GM12878 (cell line): ENCODE data around the gene ITGA11. TPM values are rescaled to one million over a fixed set of nuclear protein-coding genes. Genes with fewer than 3 reads are reported as not detected.

Experiments used
- ATAC-seq: fragments of 200-7000 bp; cut with Tn5 transposase; 3 replicates; pipeline ENCODE4 v1.9.1; 2020; ENCODE audit warnings: mild to moderate bottlenecking, moderate library complexity
- BruUV-seq: library from RNA; stranded (reverse); fragments of 400-500 nt; replicated peaks from 2 replicates; lab custom pipeline; 2021; lab: Mats Ljungman, UMichigan
- CTCF ChIA-PET: fragments of 300-600 bp; sonication (Branson Sonifier 250); formaldehyde crosslinking; extraction: SDS; loops from one replicate; lab custom pipeline; 2021; ENCODE audit warnings: inconsistent platforms; lab: Yijun Ruan, JAX
- POLR2A ChIA-PET: fragments of 350-600 bp; formaldehyde crosslinking; extraction: SDS; loops from one replicate; lab custom pipeline; 2021; ENCODE audit warnings: inconsistent platforms; lab: Charles Lee
- RAD21 ChIA-PET: fragments of 300-600 bp; sonication (Branson Sonifier 250); formaldehyde crosslinking; loops from one replicate; lab custom pipeline; 2023; ENCODE audit warnings: antibody characterized with exemption; ENCODE audit not compliant: unreplicated experiment; lab: Charles Lee
- SMC1A ChIA-PET: fragments of 300-600 bp; sonication (Branson Sonifier 250); formaldehyde crosslinking; loops from one replicate; lab custom pipeline; 2023; ENCODE audit not compliant: unreplicated experiment, uncharacterized antibody; lab: Charles Lee
- DNase-seq: peaks from one replicate; pipeline ENCODE4 v3.0.0-alpha.2; 2011; ENCODE audit warnings: low read depth, low spot score
- FAIRE-seq: peaks from 3 replicates; lab custom pipeline; 2011; peaks lifted over from hg19 to GRCh38; lab: Jason Lieb, UNC
- H2AFZ ChIP-seq: 2 replicates; pipeline ENCODE4 v1.6.0; 2011; ENCODE audit warnings: low read depth, low read length, control low read depth; ENCODE audit not compliant: control insufficient read depth
- H3K27ac ChIP-seq: 2 replicates; pipeline ENCODE4 v1.5.1; 2011; ENCODE audit warnings: control low read depth; ENCODE audit not compliant: control insufficient read depth, insufficient read depth
- H3K27me3 ChIP-seq, 2 experiments: replicated peaks in 1 of 2; 2 replicates each; pipeline versions ENCODE4 v1.6.0 to v1.6.1; 2011; ENCODE audit warnings: low read length in 1 of 2; ENCODE audit not compliant: control insufficient read depth in 2 of 2, insufficient read depth in 2 of 2
- H3K36me3 ChIP-seq, 2 experiments: 2 replicates each; pipeline ENCODE4 v1.5.1; 2011; ENCODE audit warnings: low read length in 1 of 2; ENCODE audit not compliant: control insufficient read depth in 2 of 2, insufficient read depth in 2 of 2
- H3K4me1 ChIP-seq: 2 replicates; pipeline ENCODE4 v1.6.1; 2011; ENCODE audit warnings: mild to moderate bottlenecking, low read length, moderate library complexity, mixed read lengths; ENCODE audit not compliant: control insufficient read depth, insufficient read depth
- H3K4me2 ChIP-seq: 2 replicates; pipeline ENCODE4 v1.6.0; 2011; ENCODE audit warnings: control low read depth; ENCODE audit not compliant: control insufficient read depth, insufficient read depth
- H3K4me3 ChIP-seq: fragments of 200-600 bp; sonication (generic); 2 replicates; pipeline ENCODE4 v1.5.1; 2016
- H3K79me2 ChIP-seq: 2 replicates; pipeline ENCODE4 v1.6.0; 2011; ENCODE audit warnings: low read length; ENCODE audit not compliant: control insufficient read depth, insufficient read depth
- H3K9ac ChIP-seq: 2 replicates; pipeline ENCODE4 v1.8.0; 2011; ENCODE audit warnings: low read length, control low read depth, mixed read lengths; ENCODE audit not compliant: control insufficient read depth, insufficient read depth
- H3K9me3 ChIP-seq: replicated peaks from 3 replicates; pipeline ENCODE4 v1.5.1; 2011; ENCODE audit warnings: mild to moderate bottlenecking, low read length; ENCODE audit not compliant: control insufficient read depth, insufficient read depth
- H4K20me1 ChIP-seq: 2 replicates; pipeline ENCODE4 v1.6.0; 2011; ENCODE audit not compliant: control insufficient read depth, insufficient read depth
- BRCA1 ChIP-seq: IDR thresholded peaks from 2 replicates; pipeline ENCODE4 v1.6.1; 2011; ENCODE audit warnings: low read depth, low read length, improper control_type of control experiment
- CREB1 ChIP-seq: IDR thresholded peaks from 2 replicates; pipeline ENCODE4 v1.6.1; 2012; ENCODE audit warnings: low read depth, mild to moderate bottlenecking, inconsistent platforms
- CTCF ChIP-seq, 3 experiments: IDR thresholded peaks in 2 of 3; conservative IDR thresholded peaks in 1 of 3; 2 replicates each; pipeline ENCODE4 v1.5.1; 2011; ENCODE audit warnings: low read depth in 3 of 3, low read length in 3 of 3, mild to moderate bottlenecking in 3 of 3, control low read depth in 2 of 3, moderate library complexity in 2 of 3, inconsistent platforms in 1 of 3, mixed read lengths in 1 of 3; ENCODE audit not compliant: control insufficient read depth in 2 of 3, insufficient read depth in 1 of 3; ENCODE audit errors: extremely low read depth in 1 of 3
- E2F4 ChIP-seq: IDR thresholded peaks from 2 replicates; pipeline ENCODE4 v1.6.1; 2012; ENCODE audit warnings: low read depth, low read length, improper control_type of control experiment
- EZH2 ChIP-seq: IDR thresholded peaks from 2 replicates; pipeline ENCODE4 v1.6.1; 2012; ENCODE audit warnings: low read depth, mild to moderate bottlenecking, control low read depth, inconsistent platforms, low read length, borderline replicate concordance; ENCODE audit not compliant: control insufficient read depth
- GATAD2B ChIP-seq: fragments of 450-650 bp; conservative IDR thresholded peaks from 2 replicates; pipeline ENCODE4 v1.6.1; 2017; ENCODE audit warnings: low read depth, mild to moderate bottlenecking, moderate library complexity
- MEF2B ChIP-seq: fragments of 450-650 bp; IDR thresholded peaks from 2 replicates; pipeline ENCODE4 v1.6.1; 2018; ENCODE audit warnings: mild to moderate bottlenecking, moderate library complexity; ENCODE audit not compliant: partially characterized antibody, poor library complexity, severe bottlenecking
- RCOR1 ChIP-seq: conservative IDR thresholded peaks from 2 replicates; pipeline ENCODE4 v1.6.1; 2012; ENCODE audit warnings: low read depth, low read length, improper control_type of control experiment
- SREBF2 ChIP-seq: IDR thresholded peaks from 2 replicates; pipeline ENCODE4 v1.6.1; 2012; ENCODE audit warnings: mild to moderate bottlenecking, low read length
- USF1 ChIP-seq: IDR thresholded peaks from 2 replicates; pipeline ENCODE4 v1.6.1; 2011; ENCODE audit warnings: borderline replicate concordance, low read depth, mild to moderate bottlenecking, moderate library complexity, mixed read lengths, low read length; ENCODE audit not compliant: insufficient read depth; ENCODE audit errors: extremely low read length
- ZNF622 ChIP-seq: fragments of 450-650 bp; IDR thresholded peaks from 2 replicates; pipeline ENCODE4 v1.6.1; 2017; ENCODE audit warnings: mild to moderate bottlenecking, inconsistent platforms
- WGBS: methylation state at CpG from one replicate; pipeline ENCODE4 v1.1.6; 2016; ENCODE audit warnings: low lambda C conversion rate; ENCODE audit not compliant: insufficient replicate concordance, insufficient coverage; ENCODE audit errors: missing lambda C conversion rate; 5-methylcytosine and 5-hydroxymethylcytosine counted together
- in situ Hi-C: fragments of 300-500 bp; cut with MboI; formaldehyde crosslinking; loops from 9 replicates; pipeline ENCODE4 v1.14.3; 2018; ENCODE audit warnings: mixed read lengths
- intact Hi-C: fragments of 100-400 bp; cut with micrococcal nuclease; formaldehyde crosslinking; loops from one replicate; pipeline ENCODE4 v1.14.2; 2022; ENCODE audit not compliant: unreplicated experiment
- polyA plus RNA-seq, 11 experiments: library from polyadenylated mRNA; depleted of rRNA in 4 of 11; unstranded in 6 of 11; stranded (reverse) in 5 of 11; fragments of >200 nt; fragmentation: Nextera tagmentation in 4 of 11; fragmentation: Illumina TruSeq in 1 of 11; extraction: Ambion mirVana in 4 of 11; extraction: Trizol in 1 of 11; gene quantifications; 1 replicate in 1 of 11; 2 replicates in 10 of 11; pipeline versions ENCODE4 v1.2.1 to v1.2.3, GENCODE V29; 2011 to 2016; ENCODE audit warnings: inconsistent platforms in 2 of 11, missing spikeins in 2 of 11, low read depth in 1 of 11
- total RNA-seq, 4 experiments: library from RNA; depleted of rRNA in 3 of 4; stranded (reverse); fragments of >200 nt in 3 of 4; fragmentation: Illumina TruSeq in 1 of 4; extraction: Trizol in 1 of 4; gene quantifications; 2 replicates each; pipeline versions ENCODE4 v1.2.1 to v1.2.3, GENCODE V29; 2013 to 2021

ITGA11 gene
- total and polyA plus RNA-seq, 10 of the 15 experiments (the other 5 are each of a cell fraction or from before 2014, with no cell fraction given) = under 0.01 to 0.36 (median 0.13) TPM; not detected in 1

GRCh38 chr15:68309024-68309423 lies 122.9 kb downstream of the ITGA11 start (continued):
- TF ChIP-seq USF1 (no peak), ZNF622 (no peak), SREBF2 (no peak), EZH2 (no peak), GATAD2B (no peak), RCOR1 (no peak), CTCF (IDR thresholded peaks at IDR 0.05 in 2 of 3, conservative IDR thresholded peaks at IDR 0.05 in 1 of 3; ENCODE audit: control insufficient read depth in 2 of 3, extremely low read depth in 1 of 3, insufficient read depth in 1 of 3, low read depth in 3 of 3, low read length in 3 of 3) (no peak)
- TF ChIP-seq, all 136 proteins: peak for 0

- Histone ChIP-seq H3K27me3 (no peaks in the 10 kb centered on the region), H4K20me1 (no peaks in the 10 kb centered on the region), H2AFZ (no peak overlapping the region), H3K9ac (no peak overlapping the region), H3K9me3 (no peaks in the 10 kb centered on the region), H3K36me3 (no peaks in the 10 kb centered on the region), H3K4me1 (peaks cover 4% of the 10 kb centered on the region), H3K79me2 (no peaks in the 10 kb centered on the region), H3K27ac (no peak overlapping the region), H3K4me3 (no peak overlapping the region), H3K4me2 (no peak overlapping the region)
- DNase-seq (no peak), FAIRE-seq (no peak), ATAC-seq (no peak)
- 40% methylated on average over 14 of the region's 14 CpGs for WGBS
- TF ChIP-seq MEF2B = no peak
- no peak for TF ChIP-seq CREB1
- TF ChIP-seq E2F4 = no peak
- TF ChIP-seq BRCA1 = no peak
- ChIA-PET POLR2A (interaction anchor here (0.6 kb wide), 1 partner anchor 24 kb away, joined by 4 read pairs; no protein-coding TSS in a partner anchor), RAD21 (interaction anchor here (0.6 to 2.3 kb wide), 12 partner anchors 26 to 368 kb away, joined by 3 to 57 read pairs (median 4); partner anchors contain the start of gene FEM1B), SMC1A (interaction anchor here (0.6 to 2.6 kb wide), 10 partner anchors 10 to 233 kb away, joined by 3 to 30 read pairs (median 4); no protein-coding TSS in a partner anchor), CTCF (interaction anchor here (0.8 to 6.0 kb wide), 32 partner anchors 8 to 618 kb away, joined by 3 to 114 read pairs (median 6); partner anchors contain the start of gene FEM1B)
- BruUV-seq = no TSS peak
- in situ Hi-C loops = no loop called here
- intact Hi-C loops = loop anchor here (2.0 to 5.0 kb wide), 3 partner anchors 245 to 570 kb away; no protein-coding TSS in a partner anchor
These were observed 124.6 kb downstream of the ITGA11 start for GRCh38 chr15:68307131-68307928.
